Measurements from ENCODE around the gene HIC1.
A peak's percentile ranks its signal among the peaks of the same experiment; 100 is the strongest.

The HIC1 gene

DNA sequence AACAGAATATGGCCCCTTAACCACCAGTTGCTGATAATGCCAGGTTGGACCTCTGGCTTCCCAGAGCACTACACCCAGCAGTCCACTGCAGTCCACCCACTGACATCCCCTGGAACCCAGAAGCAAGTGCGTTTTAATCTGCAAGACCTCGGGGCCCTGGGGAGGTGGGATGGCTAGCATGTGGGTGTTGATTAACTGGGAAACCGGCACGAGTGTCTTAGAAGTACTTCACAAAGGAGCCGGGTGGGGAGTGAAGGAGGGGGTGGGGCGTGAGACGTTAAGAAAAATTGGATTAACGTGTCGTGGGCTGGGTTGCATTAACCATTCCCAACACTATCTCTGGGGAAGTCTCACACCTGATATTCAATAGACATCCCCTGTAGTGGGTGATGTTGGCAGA, 6.1 kb upstream of the HIC1 start:
- no peak for DNase-seq

- peak; percentile 89 for DNase-seq
Observed at GRCh38 chr17:2049333-2050299, 5.3 kb upstream of the HIC1 start.

- peak; percentile 80 for DNase-seq
Observed at GRCh38 chr17:2050300-2051060, 4.4 kb upstream of the HIC1 start.

DNA sequence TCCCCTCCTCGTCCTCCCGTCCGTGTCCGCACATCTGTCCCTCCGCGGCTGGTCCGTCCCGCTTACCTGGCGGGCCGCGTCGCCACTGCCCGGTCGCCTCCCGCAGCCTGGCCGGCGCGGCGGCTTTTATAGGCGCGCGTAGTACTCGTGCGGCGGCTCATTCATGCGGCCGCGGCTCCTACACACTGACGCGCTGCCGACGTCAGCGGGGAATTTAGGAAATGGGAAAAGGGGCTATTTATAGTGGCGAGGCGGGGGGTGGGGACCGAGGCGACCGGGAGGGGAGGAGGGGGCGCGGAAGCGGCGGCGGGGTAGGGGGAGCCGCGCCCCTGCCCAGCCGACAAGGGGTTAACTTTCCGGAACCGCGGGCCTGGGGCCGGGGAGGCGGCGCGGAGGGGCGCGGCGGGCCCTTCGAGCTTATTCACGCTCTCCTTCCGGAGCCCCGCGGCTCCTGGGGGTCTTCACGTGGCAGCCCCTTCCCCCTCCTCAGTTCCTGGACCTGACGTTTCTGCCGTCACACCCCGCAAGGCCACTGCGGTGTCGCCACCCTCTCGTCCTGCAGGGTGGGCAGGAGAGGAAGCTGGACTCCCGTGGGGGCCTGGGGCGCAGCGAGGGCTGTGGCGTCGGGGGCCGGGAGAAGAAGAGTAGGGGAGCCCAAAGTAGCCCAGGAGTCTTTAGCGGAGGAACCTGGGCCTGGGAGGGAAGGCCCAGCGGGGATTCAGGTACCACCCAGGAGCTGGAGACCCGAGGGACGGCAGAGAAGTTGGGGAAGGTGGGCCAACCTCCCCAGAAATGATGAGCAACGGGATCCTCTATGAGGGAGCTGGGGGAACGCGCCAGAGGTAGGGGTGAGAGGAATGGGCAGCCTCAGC, 3.6 kb upstream of the HIC1 start:
- no peak for DNase-seq

- no peak for DNase-seq
Observed at GRCh38 chr17:2051933-2052559, 2.9 kb upstream of the HIC1 start.

DNA sequence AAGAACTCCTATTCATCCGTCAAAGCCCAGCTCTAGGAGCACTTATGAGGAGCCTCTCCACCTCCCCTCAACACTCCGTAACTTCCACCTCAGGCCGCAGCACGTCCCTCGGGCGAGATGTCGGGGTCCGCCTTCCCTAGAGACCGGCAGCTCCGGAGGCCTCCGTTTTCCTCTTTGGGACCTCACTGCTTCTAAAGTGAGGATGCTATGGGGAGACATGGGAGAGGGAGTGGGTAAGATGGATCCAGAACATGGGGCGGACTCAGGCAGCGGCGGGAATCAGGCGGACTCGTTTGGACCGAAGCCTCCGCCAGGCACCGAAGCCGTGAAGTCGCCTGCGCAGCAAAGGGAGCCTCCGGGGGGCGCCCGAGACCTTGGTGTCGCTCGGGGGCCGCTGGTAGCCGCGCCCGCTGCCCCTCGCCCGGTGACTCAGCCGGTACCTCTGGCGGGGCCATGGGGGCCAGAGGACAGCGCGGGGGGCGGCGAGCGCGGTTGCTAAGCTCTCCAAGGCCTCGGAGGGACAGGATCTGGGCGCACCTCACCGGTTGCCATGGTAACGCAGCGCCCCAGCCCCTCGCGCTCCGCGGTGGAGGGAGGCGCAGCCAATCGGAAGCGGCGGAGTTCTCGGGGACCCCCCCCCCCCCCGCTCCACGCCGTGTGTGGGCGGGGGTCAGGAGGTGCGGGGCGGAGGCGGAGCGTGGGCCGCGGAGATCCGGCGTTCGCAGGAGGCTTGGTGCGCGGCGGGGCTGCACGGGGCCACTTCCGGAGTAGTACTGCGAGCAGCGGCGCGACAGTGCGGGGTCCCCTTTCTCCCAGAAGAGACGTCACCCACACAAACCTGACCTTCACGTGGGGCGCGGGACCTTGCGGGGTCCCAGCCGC, 1.3 kb upstream of the HIC1 start:
- DNase-seq = peak; percentile 86

DNA sequence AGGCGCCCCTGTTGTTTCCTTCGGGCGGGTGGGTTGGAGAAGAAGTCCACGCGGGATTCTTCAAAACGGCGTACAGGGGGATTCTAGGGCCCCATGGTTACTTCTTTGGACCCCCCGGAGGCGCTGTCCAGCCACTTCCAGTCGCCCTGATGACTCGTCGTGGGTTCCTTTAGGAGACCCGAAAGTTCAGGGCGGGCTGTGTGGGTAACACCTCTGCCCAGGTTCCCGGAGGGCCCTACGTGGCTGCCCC, 716 bp upstream of the HIC1 start:
- DNase-seq = no peak

- peak; percentile 57 for DNase-seq
Observed at GRCh38 chr17:2055292-2056205, 646 bp downstream of the HIC1 start.

DNA sequence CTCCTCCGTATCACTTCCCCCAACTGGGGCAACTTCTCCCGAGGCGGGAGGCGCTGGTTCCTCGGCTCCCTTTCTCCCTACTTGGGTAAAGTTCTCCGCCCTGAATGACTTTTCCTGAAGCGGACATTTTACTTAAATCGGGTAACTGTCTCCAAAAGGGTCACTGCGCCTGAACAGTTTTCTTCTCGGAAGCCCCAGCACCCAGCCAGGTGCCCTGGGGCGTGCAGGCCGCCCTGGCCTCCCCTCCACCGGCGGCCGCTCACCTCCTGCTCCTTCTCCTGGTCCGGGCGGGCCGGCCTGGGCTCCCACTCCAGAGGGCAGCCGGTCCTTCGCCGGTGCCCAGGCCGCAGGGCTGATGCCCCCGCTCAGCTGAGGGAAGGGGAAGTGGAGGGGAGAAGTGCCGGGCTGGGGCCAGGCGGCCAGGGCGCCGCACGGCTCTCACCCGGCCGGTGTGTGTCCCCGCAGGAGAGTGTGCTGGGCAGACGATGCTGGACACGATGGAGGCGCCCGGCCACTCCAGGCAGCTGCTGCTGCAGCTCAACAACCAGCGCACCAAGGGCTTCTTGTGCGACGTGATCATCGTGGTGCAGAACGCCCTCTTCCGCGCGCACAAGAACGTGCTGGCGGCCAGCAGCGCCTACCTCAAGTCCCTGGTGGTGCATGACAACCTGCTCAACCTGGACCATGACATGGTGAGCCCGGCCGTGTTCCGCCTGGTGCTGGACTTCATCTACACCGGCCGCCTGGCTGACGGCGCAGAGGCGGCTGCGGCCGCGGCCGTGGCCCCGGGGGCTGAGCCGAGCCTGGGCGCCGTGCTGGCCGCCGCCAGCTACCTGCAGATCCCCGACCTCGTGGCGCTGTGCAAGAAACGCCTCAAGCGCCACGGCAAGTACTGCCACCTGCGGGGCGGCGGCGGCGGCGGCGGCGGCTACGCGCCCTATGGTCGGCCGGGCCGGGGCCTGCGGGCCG, 1.6 kb downstream of the HIC1 start:
- DNase-seq = peak; percentile 68

GRCh38 chr17:2057175-2057759, 2.4 kb downstream of the HIC1 start:
- no peak for DNase-seq

DNA sequence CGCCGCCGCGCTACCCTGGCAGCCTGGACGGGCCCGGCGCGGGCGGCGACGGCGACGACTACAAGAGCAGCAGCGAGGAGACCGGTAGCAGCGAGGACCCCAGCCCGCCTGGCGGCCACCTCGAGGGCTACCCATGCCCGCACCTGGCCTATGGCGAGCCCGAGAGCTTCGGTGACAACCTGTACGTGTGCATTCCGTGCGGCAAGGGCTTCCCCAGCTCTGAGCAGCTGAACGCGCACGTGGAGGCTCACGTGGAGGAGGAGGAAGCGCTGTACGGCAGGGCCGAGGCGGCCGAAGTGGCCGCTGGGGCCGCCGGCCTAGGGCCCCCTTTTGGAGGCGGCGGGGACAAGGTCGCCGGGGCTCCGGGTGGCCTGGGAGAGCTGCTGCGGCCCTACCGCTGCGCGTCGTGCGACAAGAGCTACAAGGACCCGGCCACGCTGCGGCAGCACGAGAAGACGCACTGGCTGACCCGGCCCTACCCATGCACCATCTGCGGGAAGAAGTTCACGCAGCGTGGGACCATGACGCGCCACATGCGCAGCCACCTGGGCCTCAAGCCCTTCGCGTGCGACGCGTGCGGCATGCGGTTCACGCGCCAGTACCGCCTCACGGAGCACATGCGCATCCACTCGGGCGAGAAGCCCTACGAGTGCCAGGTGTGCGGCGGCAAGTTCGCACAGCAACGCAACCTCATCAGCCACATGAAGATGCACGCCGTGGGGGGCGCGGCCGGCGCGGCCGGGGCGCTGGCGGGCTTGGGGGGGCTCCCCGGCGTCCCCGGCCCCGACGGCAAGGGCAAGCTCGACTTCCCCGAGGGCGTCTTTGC, 3.1 kb downstream of the HIC1 start:
- DNase-seq = no peak

DNA sequence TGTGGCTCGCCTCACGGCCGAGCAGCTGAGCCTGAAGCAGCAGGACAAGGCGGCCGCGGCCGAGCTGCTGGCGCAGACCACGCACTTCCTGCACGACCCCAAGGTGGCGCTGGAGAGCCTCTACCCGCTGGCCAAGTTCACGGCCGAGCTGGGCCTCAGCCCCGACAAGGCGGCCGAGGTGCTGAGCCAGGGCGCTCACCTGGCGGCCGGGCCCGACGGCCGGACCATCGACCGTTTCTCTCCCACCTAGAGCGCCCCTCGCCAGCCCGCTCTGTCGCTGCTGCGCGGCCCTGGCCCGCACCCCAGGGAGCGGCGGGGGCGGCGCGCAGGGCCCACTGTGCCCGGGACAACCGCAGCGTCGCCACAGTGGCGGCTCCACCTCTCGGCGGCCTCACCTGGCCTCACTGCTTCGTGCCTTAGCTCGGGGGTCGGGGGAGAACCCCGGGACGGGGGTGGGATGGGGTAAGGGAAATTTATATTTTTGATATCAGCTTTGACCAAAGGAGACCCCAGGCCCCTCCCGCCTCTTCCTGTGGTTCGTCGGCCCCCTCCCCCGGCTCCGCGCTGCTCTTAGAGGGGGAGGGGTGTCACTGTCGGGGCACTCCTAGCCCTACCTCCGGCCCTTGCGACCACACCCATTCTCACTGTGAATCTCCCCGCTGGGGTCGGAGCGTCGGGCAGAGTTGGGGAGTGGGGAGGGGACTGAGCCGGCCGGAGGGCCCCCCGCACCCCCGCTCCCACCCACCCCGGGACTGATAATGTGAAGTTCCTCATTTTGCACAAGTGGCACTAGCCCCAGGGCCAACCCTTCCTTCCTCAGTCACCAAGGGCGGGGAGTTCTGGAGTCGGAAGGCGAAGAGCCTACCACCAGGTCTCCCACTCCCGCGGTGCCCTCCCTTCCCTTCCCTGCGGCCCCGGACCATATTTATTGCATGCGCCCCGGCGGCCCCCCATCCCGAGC, 4.0 kb downstream of the HIC1 start:
- peak; percentile 81 for DNase-seq

GRCh38 chr17:2059547-2060384, 4.9 kb downstream of the HIC1 start:
- DNase-seq = no peak

DNA sequence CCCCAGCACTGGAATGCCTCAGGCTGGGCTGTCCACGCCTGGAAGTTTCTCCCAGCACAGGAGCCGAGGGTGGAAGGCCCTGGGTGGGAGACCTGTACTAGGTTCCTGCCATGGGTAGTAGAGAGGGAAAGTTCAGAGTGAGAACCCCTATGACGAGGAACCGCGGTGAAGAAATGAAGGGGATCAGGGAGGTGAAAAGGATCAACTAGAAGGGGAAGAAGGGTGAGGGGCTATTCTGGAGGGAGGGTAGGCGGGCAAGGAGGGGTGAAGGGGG, 5.4 kb downstream of the HIC1 start:
- DNase-seq = no peak

GRCh38 chr17:2060681-2061440, 6.0 kb downstream of the HIC1 start:
- DNase-seq = no peak
